Mesenteric fat pad (tissue), 1 donor: ENCODE measurements around the gene ACAD11. TPM values are rescaled to one million over a fixed set of nuclear protein-coding genes. Genes with fewer than 3 reads are reported as not detected.

Experiments
- DNase-seq: peaks from one replicate; pipeline ENCODE4 v3.0.0-alpha.2; 2020; ENCODE audit warnings: low spot score
- total RNA-seq: library from RNA; stranded (reverse); fragmentation: NEBNext Ultra II Directional; extraction: Animal tissue kit (Norgen Biotek cat#: 25700); gene quantifications from one replicate; pipeline ENCODE4 v1.2.1, GENCODE V29; 2021
- donor health status: DM: yes; HTN: yes; CAD: no.

ACAD11 gene
- total RNA-seq, 1 donor from 2014 or later, result 24.8 TPM

- no peak for DNase-seq
Observed at GRCh38 chr3:132513057-132513456, 146.6 kb downstream of the ACAD11 start.

- no peak for DNase-seq
Observed at GRCh38 chr3:132509506-132509905, 150.1 kb downstream of the ACAD11 start.

- no peak for DNase-seq
Observed at GRCh38 chr3:132509096-132509495, 150.5 kb downstream of the ACAD11 start.

Other genes with a start within 250 kb of the ACAD11 start
- gene DNAJC13, start 242.3 kb downstream of the ACAD11 start, total RNA-seq, result 45.5 TPM
- 4.6 TPM for gene ACKR4, start 62.5 kb downstream of the ACAD11 start, total RNA-seq
- gene UBA5, start 520 bp upstream of the ACAD11 start, total RNA-seq, result 29.7 TPM
- gene NPHP3, start 62.6 kb upstream of the ACAD11 start, total RNA-seq, result 18.0 TPM